OCI-LY7 (cell line): ENCODE measurements around the gene STX8. TPM values are rescaled to one million over a fixed set of nuclear protein-coding genes. Genes with fewer than 3 reads are reported as not detected.

Experiments used
- BruUV-seq: library from RNA; stranded (reverse); fragments of 400-500 nt; replicated peaks from 2 replicates; lab custom pipeline; 2021; lab: Mats Ljungman, UMichigan
- CTCF ChIA-PET: fragments of 300-600 bp; sonication (Branson Sonifier 250); formaldehyde crosslinking; loops from one replicate; lab custom pipeline; 2022; ENCODE audit warnings: antibody characterized with exemption; ENCODE audit not compliant: unreplicated experiment; lab: Charles Lee
- POLR2A ChIA-PET: fragments of 300-600 bp; sonication (Branson Sonifier 250); formaldehyde crosslinking; loops from one replicate; lab custom pipeline; 2022; ENCODE audit warnings: antibody characterized with exemption; lab: Charles Lee
- DNase-seq: peaks from one replicate; pipeline ENCODE4 v3.0.0-alpha.2; 2015; ENCODE audit warnings: low spot score
- H2AFZ ChIP-seq: fragments of 200-600 bp; sonication (generic), shearing (Covaris generic); 2 replicates; pipeline ENCODE4 v1.6.1; 2014; ENCODE audit warnings: mild to moderate bottlenecking, antibody characterized with exemption, low read length, moderate library complexity
- H3K27ac ChIP-seq: fragments of 200-600 bp; sonication (generic); 2 replicates; pipeline ENCODE4 v1.5.1; 2014; ENCODE audit warnings: mixed run types, low read depth, mild to moderate bottlenecking, moderate library complexity, low read length, inconsistent platforms; ENCODE audit not compliant: poor library complexity, severe bottlenecking
- H3K36me3 ChIP-seq: fragments of 200-600 bp; sonication (generic); 2 replicates; pipeline ENCODE4 v1.6.1; 2014; ENCODE audit warnings: mild to moderate bottlenecking, antibody characterized with exemption, low read length, moderate library complexity, mixed read lengths; ENCODE audit not compliant: insufficient read depth
- H3K4me1 ChIP-seq: fragments of 200-600 bp; sonication (generic); 2 replicates; pipeline ENCODE4 v1.5.1; 2014; ENCODE audit warnings: mild to moderate bottlenecking, low read length; ENCODE audit not compliant: insufficient read depth, poor library complexity, severe bottlenecking
- H3K4me2 ChIP-seq: fragments of 200-600 bp; sonication (generic); 2 replicates; pipeline ENCODE4 v1.6.1; 2014; ENCODE audit warnings: mild to moderate bottlenecking, low read length
- H3K4me3 ChIP-seq: fragments of 200-600 bp; sonication (generic); 2 replicates; pipeline ENCODE4 v1.5.1; 2014; ENCODE audit warnings: mild to moderate bottlenecking, low read depth, low read length; ENCODE audit not compliant: poor library complexity, severe bottlenecking
- H3K79me2 ChIP-seq: fragments of 200-600 bp; sonication (generic); 2 replicates; pipeline ENCODE4 v1.6.1; 2016; ENCODE audit warnings: low read depth, mild to moderate bottlenecking, low read length, moderate library complexity, mixed read lengths; ENCODE audit not compliant: insufficient read depth
- H3K9me2 ChIP-seq: fragments of 200-600 bp; sonication (generic); 2 replicates; pipeline ENCODE4 v1.6.1; 2016; ENCODE audit warnings: mild to moderate bottlenecking, low read length, mixed read lengths; ENCODE audit not compliant: insufficient read depth
- H3K9me3 ChIP-seq: fragments of 200-600 bp; sonication (generic); 2 replicates; pipeline ENCODE4 v1.6.1; 2014; ENCODE audit warnings: mild to moderate bottlenecking, mixed run types, low read length, mixed read lengths
- H4K20me1 ChIP-seq: fragments of 200-600 bp; sonication (generic); 2 replicates; pipeline ENCODE4 v1.6.1; 2014; ENCODE audit warnings: mild to moderate bottlenecking, antibody characterized with exemption, low read length, moderate library complexity, mixed read lengths; ENCODE audit not compliant: insufficient read depth
- CTCF ChIP-seq: fragments of 200-600 bp; sonication (generic); conservative IDR thresholded peaks from 2 replicates; pipeline ENCODE4 v1.5.1; 2014; ENCODE audit warnings: mild to moderate bottlenecking, antibody characterized with exemption, low read length, moderate library complexity, mixed read lengths
- EZH2phosphoT487 ChIP-seq: fragments of 200-600 bp; sonication (generic); IDR thresholded peaks from 2 replicates; pipeline ENCODE4 v1.6.1; 2018; ENCODE audit warnings: low read depth, borderline replicate concordance, mild to moderate bottlenecking, mixed run types, antibody characterized with exemption, low read length, moderate library complexity, mixed read lengths
- intact Hi-C: fragments of 100-400 bp; cut with micrococcal nuclease; formaldehyde crosslinking; loops from one replicate; pipeline ENCODE4 v1.10.0; 2022; ENCODE audit not compliant: unreplicated experiment
- total RNA-seq, 2 experiments: library from RNA; depleted of rRNA in 1 of 2; stranded (reverse); fragments of >200 nt in 1 of 2; shearing (Covaris generic) in 1 of 2; gene quantifications; 2 replicates each; pipeline ENCODE4 v1.2.3, GENCODE V29; 2014 to 2022

The STX8 gene
- total RNA-seq, 2 experiments from 2014 or later, result 56.7 to 69.0 TPM

- ChIA-PET POLR2A (interaction anchor here (0.7 kb wide), 1 partner anchor 637 kb away, joined by 3 read pairs; no protein-coding TSS in a partner anchor), CTCF (no interaction called here)
- no peak overlapping the region for H3K4me3 ChIP-seq
- intact Hi-C loops, result no loop called here
- no peaks in the 10 kb centered on the region for H3K36me3 ChIP-seq
- no peaks in the 10 kb centered on the region for H3K9me2 ChIP-seq
- DNase-seq, result no peak
- no peak overlapping the region for H3K4me2 ChIP-seq
- BruUV-seq, result no TSS peak
- H3K27ac ChIP-seq, result no peak overlapping the region
- H3K9me3 ChIP-seq, result 0 out of 2 replicates have a peak, but pooled peaks cover under 1% of the 10 kb centered on the region
- TF ChIP-seq CTCF, result no peak
- TF ChIP-seq EZH2phosphoT487, result no peak
- H2AFZ ChIP-seq, result no peak overlapping the region
- H3K79me2 ChIP-seq, result no peaks in the 10 kb centered on the region
- no peaks in the 10 kb centered on the region for H4K20me1 ChIP-seq
- H3K4me1 ChIP-seq, result no peaks in the 10 kb centered on the region
Observed at GRCh38 chr17:9313346-9313745, 262.3 kb downstream of the STX8 start.

DNA sequence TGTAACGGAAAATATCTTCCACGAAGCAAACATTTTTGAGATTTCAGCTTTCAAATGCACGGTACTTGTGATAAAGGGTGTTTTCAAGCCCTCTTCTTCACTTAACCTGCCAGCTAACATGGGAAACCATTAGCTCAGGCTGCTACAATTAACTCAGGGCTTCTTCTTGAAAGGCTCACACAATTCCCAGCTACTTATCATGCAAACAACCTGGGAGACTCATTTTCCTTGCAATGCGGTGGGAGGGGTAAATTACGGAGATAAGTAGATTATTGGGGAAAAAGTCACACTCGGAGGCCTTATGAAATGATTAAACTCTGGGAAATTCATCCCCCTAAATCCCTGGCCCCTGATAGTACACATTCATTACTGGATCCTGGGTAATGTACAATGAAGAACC, 266.4 kb downstream of the STX8 start:
- Histone ChIP-seq H3K9me3 (no peaks in the 10 kb centered on the region), H4K20me1 (no peaks in the 10 kb centered on the region), H3K79me2 (no peaks in the 10 kb centered on the region), H3K4me3 (no peak overlapping the region), H3K4me1 (no peaks in the 10 kb centered on the region), H3K4me2 (no peak overlapping the region), H3K9me2 (no peaks in the 10 kb centered on the region), H3K36me3 (no peaks in the 10 kb centered on the region), H3K27ac (no peak overlapping the region), H2AFZ (no peak overlapping the region)
- BruUV-seq, result no TSS peak
- CTCF ChIA-PET, result no interaction called here
- no peak for TF ChIP-seq EZH2phosphoT487
- no peak for TF ChIP-seq CTCF
- intact Hi-C loops, result no loop called here
- POLR2A ChIA-PET, result no interaction called here
- DNase-seq, result no peak

GRCh38 chr17:9308069-9308468, 267.6 kb downstream of the STX8 start:
- no peak overlapping the region for H2AFZ ChIP-seq
- H3K9me2 ChIP-seq, result no peaks in the 10 kb centered on the region
- intact Hi-C loops, result no loop called here
- H3K36me3 ChIP-seq, result no peaks in the 10 kb centered on the region
- no peaks in the 10 kb centered on the region for H4K20me1 ChIP-seq
- no peaks in the 10 kb centered on the region for H3K4me1 ChIP-seq
- no peaks in the 10 kb centered on the region for H3K79me2 ChIP-seq
- no peak overlapping the region for H3K27ac ChIP-seq
- BruUV-seq, result no TSS peak
- no peak for DNase-seq
- ChIA-PET POLR2A (interaction anchor here (0.6 kb wide), 1 partner anchor 80 kb away, joined by 3 read pairs; no protein-coding TSS in a partner anchor), CTCF (no interaction called here)
- no peak overlapping the region for H3K4me3 ChIP-seq
- no peak overlapping the region for H3K4me2 ChIP-seq
- no peak for TF ChIP-seq EZH2phosphoT487
- no peak for TF ChIP-seq CTCF
- H3K9me3 ChIP-seq, result no peaks in the 10 kb centered on the region
